ENCODE results near the gene SLC6A18.
"Not testable (repeated sequence)": the region's sequence is repeated elsewhere in the genome, so short reads cannot be mapped to it uniquely, and the experiment has no call there.

SLC6A18 gene

DNA sequence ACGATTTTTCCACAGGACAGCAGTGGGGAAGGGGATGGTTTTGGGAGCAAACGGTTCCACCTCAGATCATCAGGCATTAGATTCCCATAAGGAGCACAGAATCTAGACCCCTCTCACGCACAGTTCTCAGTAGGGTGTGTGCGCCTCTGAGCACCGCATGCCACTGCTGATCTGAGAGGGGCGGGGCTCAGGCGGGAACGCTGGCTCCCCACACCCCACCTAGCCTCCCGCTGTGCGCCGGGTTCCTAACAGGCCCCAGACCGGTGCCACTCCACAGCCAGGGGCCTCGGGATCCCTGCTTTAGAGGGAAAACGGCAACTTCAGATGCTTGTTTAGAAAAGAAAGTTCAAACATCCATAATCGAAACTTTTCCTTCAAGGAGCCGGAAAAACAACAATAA, 49.3 kb downstream of the SLC6A18 start:
- Mint-ChIP-seq H3K4me1 (no peaks in the 10 kb centered on the region), H3K27me3 (ENCODE audit: low read depth, poor library complexity) (peaks cover 7% of the 10 kb centered on the region), H3K36me3 (ENCODE audit: low read depth) (peaks cover 13% of the 10 kb centered on the region), H3K9me3 (no peaks in the 10 kb centered on the region), H3K4me3 (no peak overlapping the region), H3K27ac (no peak overlapping the region)
- DNase-seq = no peak
- TF ChIP-seq, protein P1, sequence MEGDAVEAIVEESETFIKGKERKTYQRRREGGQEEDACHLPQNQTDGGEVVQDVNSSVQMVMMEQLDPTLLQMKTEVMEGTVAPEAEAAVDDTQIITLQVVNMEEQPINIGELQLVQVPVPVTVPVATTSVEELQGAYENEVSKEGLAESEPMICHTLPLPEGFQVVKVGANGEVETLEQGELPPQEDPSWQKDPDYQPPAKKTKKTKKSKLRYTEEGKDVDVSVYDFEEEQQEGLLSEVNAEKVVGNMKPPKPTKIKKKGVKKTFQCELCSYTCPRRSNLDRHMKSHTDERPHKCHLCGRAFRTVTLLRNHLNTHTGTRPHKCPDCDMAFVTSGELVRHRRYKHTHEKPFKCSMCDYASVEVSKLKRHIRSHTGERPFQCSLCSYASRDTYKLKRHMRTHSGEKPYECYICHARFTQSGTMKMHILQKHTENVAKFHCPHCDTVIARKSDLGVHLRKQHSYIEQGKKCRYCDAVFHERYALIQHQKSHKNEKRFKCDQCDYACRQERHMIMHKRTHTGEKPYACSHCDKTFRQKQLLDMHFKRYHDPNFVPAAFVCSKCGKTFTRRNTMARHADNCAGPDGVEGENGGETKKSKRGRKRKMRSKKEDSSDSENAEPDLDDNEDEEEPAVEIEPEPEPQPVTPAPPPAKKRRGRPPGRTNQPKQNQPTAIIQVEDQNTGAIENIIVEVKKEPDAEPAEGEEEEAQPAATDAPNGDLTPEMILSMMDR (IDR thresholded peaks at IDR 0.05) = no peak

DNA sequence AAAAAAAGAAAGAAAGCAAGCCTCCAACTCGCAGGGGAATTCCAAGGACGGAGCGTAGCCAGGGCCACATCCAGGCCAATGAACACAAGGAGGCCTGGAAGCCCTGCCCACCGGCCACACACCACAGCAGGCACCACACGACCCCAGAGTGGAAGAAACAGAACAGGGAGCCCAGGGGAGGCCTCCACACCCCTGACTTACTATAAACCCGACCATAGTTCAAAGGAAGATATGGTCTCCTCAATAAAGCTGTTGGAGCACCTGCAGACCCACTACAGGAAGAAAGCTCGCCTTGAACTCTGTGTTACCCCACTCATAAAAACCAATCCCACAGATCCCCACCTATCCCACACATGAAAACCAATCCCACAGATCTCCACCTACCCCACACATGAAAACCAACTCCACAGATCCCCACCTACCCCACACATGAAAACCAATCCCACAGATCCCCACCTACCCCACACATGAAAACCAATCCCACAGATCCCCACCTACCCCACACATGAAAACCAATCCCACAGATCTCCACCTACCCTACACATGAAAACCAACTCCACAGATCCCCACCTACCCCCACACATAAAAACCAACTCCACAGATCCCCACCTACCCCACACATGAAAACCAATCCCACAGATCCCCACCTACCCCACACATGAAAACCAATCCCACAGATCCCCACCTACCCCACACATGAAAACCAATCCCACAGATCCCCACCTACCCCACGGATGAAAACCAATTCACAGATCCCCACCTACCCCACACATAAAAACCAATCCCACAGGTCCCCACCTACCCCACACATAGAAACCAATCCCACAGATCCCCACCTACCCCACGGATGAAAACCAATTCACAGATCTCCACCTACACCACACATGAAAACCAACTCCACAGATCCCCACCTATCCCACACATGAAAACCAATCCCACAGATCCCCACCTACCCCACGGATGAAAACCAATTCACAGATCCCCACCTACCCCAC, 50.5 kb downstream of the SLC6A18 start:
- not testable (repeated sequence) for H3K4me1 Mint-ChIP-seq; H3K27ac Mint-ChIP-seq; H3K9me3 Mint-ChIP-seq; H3K4me3 Mint-ChIP-seq; H3K27me3 Mint-ChIP-seq (ENCODE audit: low read depth, poor library complexity); DNase-seq; H3K36me3 Mint-ChIP-seq (ENCODE audit: low read depth)

DNA sequence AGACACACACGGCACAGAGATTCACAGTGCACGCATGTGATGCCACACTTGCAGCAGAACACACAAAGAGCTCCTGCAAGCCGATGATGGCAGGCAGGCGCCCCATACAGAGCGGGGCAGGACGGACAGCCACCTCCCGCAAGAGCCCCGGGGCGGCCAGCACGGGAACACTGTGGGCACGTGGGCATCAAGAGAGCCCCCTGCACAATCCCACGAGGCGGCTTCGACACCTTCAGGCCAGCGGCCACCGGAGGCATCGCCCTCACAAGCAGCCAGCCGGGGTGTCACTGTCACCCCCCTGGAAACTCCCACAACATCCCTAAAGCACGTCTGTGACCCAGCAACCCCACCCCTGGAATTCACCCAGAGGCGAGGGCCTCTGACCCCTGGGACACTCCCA, 51.7 kb downstream of the SLC6A18 start:
- H3K9me3 Mint-ChIP-seq = no peaks in the 10 kb centered on the region
- H3K4me1 Mint-ChIP-seq = no peaks in the 10 kb centered on the region
- no peak overlapping the region for H3K27ac Mint-ChIP-seq
- DNase-seq = no peak
- H3K36me3 Mint-ChIP-seq (ENCODE audit: low read depth) = peaks cover 9% of the 10 kb centered on the region
- H3K4me3 Mint-ChIP-seq = no peak overlapping the region
- TF ChIP-seq, protein P1 (IDR thresholded peaks at IDR 0.05) = no peak
- peaks cover 5% of the 10 kb centered on the region for H3K27me3 Mint-ChIP-seq (ENCODE audit: low read depth, poor library complexity)

DNA sequence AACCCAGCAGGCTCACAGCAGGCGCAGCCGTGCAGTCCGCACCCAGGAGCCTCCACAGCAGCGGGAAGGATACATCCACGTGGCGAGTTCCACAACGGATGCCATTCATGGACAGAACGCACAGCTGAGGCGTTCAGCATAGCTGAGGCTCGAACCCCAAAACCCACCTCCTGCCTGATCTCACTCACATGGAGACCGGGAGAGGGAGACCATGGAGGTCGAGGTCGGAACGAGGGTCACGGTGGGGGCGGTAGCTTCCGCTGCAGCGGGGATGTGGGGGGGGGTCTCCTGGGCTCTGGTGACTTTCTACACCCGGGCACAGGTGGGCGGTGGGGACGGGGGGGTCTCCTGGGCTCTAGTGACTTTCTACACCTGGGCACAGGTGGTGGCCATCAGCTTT, 52.1 kb downstream of the SLC6A18 start:
- Mint-ChIP-seq H3K27me3 (ENCODE audit: low read depth, poor library complexity) (peaks cover 5% of the 10 kb centered on the region), H3K4me3 (no peak overlapping the region), H3K27ac (no peak overlapping the region), H3K9me3 (no peaks in the 10 kb centered on the region), H3K36me3 (ENCODE audit: low read depth) (peaks cover 9% of the 10 kb centered on the region), H3K4me1 (no peaks in the 10 kb centered on the region)
- DNase-seq = no peak
- TF ChIP-seq, protein P1 (IDR thresholded peaks at IDR 0.05) = no peak

DNA sequence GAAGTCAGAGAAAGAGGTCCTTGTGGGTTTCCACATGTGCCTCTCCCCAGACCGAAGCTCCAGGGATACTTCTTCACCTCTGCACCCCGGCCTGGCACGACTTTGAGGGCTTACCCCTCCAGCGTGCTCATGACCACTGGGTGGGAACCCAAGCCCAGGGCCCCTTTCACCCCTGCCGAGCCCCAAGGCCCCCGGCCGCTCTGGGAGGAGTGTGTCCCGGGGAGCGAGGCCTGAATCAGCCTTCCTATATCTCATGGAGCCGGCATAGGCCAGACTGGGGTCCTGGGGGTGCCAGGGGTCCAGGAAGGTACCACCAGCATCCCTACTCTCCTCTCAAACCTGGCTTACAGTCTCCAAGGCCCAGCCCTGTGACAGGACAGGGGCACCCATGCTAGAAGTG, 52.6 kb downstream of the SLC6A18 start:
- H3K27ac Mint-ChIP-seq = no peak overlapping the region
- no peaks in the 10 kb centered on the region for H3K9me3 Mint-ChIP-seq
- H3K36me3 Mint-ChIP-seq (ENCODE audit: low read depth) = peaks cover 9% of the 10 kb centered on the region
- TF ChIP-seq, protein P1 (IDR thresholded peaks at IDR 0.05) = no peak
- DNase-seq = no peak
- no peak overlapping the region for H3K4me3 Mint-ChIP-seq
- H3K27me3 Mint-ChIP-seq (ENCODE audit: low read depth, poor library complexity) = peaks cover 5% of the 10 kb centered on the region
- no peaks in the 10 kb centered on the region for H3K4me1 Mint-ChIP-seq

DNA sequence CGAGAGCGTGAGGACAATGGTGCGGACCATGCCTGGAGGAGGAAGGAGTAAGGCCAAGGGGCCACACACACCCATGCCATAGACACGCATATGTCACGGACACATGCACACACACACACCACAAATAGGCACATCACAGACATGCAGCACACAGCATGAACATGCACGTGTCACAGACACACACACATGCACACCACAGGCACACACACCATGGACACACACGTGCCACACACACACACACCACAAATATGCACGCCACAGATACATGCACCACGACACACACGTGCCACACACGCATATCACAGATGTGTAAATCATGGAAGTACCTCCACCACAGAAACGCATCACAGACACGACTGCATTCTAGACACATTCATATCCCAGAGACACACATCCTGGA, 53.0 kb downstream of the SLC6A18 start:
- no peak for DNase-seq
- H3K27me3 Mint-ChIP-seq (ENCODE audit: low read depth, poor library complexity) = peaks cover 5% of the 10 kb centered on the region
- TF ChIP-seq, protein P1 (IDR thresholded peaks at IDR 0.05) = no peak
- no peaks in the 10 kb centered on the region for H3K9me3 Mint-ChIP-seq
- no peak overlapping the region for H3K27ac Mint-ChIP-seq
- H3K4me3 Mint-ChIP-seq = no peak overlapping the region
- no peaks in the 10 kb centered on the region for H3K4me1 Mint-ChIP-seq
- peaks cover 9% of the 10 kb centered on the region for H3K36me3 Mint-ChIP-seq (ENCODE audit: low read depth)

Measured in nephron progenitor cell (in vitro differentiated cells).